WERI-Rb-1 (cell line): ENCODE results near the gene TSPYL2.
A peak's percentile ranks its signal among the peaks of the same experiment; 100 is the strongest.

Source experiments
- DNase-seq: peaks from one replicate; pipeline ENCODE4 v3.0.0-alpha.2; 2020
- H3K27ac ChIP-seq: fragments of 250-450 bp; sonication (Bioruptor Pico); 2 replicates; pipeline ENCODE4 v1.5.1; 2020; ENCODE audit warnings: mild to moderate bottlenecking, moderate library complexity
- H3K27me3 ChIP-seq: fragments of 250-450 bp; sonication (Bioruptor Pico); 2 replicates; pipeline ENCODE4 v1.5.1; 2021; ENCODE audit warnings: mild to moderate bottlenecking, low read depth, moderate library complexity; ENCODE audit not compliant: insufficient read depth, severe bottlenecking
- H3K36me3 ChIP-seq: fragments of 250-450 bp; sonication (Bioruptor Pico); 2 replicates; pipeline ENCODE4 v1.5.1; 2020; ENCODE audit warnings: mild to moderate bottlenecking, moderate library complexity
- H3K4me3 ChIP-seq: 2 replicates; pipeline ENCODE4 v1.5.1; 2011; ENCODE audit warnings: low read depth, mild to moderate bottlenecking, control low read depth, low read length
- H3K9me3 ChIP-seq: fragments of 250-450 bp; sonication (Bioruptor Pico); 2 replicates; pipeline ENCODE4 v1.5.1; 2021; ENCODE audit warnings: mild to moderate bottlenecking, moderate library complexity; ENCODE audit not compliant: severe bottlenecking
- TF ChIP-seq, protein P1 (sequence below): IDR thresholded peaks from 2 replicates; pipeline ENCODE4 v1.5.1; 2011; ENCODE audit warnings: low read depth, mild to moderate bottlenecking, control low read depth, inconsistent platforms, low read length

TSPYL2 gene

DNA sequence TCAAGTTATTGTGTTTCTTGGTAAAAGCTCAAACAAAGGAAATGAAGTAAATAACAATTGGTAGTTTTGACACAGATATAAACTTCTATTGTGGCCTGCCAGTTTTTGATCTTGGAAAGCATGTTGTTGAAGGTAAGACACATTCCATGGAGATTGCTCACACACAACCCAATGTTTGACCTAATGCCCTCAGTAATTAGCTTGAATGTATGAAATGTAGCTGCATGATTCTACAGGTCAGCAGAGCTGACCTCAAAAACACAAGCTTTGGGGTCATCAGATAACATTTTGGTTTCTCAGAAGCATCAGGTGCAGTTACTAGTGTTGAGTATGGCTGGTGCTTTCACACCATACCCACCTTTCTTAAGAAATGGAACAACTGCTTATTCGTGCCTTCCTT is 17.1 kb upstream of the TSPYL2 start:
- TF ChIP-seq, protein P1, sequence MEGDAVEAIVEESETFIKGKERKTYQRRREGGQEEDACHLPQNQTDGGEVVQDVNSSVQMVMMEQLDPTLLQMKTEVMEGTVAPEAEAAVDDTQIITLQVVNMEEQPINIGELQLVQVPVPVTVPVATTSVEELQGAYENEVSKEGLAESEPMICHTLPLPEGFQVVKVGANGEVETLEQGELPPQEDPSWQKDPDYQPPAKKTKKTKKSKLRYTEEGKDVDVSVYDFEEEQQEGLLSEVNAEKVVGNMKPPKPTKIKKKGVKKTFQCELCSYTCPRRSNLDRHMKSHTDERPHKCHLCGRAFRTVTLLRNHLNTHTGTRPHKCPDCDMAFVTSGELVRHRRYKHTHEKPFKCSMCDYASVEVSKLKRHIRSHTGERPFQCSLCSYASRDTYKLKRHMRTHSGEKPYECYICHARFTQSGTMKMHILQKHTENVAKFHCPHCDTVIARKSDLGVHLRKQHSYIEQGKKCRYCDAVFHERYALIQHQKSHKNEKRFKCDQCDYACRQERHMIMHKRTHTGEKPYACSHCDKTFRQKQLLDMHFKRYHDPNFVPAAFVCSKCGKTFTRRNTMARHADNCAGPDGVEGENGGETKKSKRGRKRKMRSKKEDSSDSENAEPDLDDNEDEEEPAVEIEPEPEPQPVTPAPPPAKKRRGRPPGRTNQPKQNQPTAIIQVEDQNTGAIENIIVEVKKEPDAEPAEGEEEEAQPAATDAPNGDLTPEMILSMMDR = no peak
- no peak overlapping the region for H3K4me3 ChIP-seq
- no peaks in the 10 kb centered on the region for H3K9me3 ChIP-seq
- DNase-seq = no peak
- no peak overlapping the region for H3K27ac ChIP-seq
- H3K27me3 ChIP-seq = peaks cover 8% of the 10 kb centered on the region
- no peaks in the 10 kb centered on the region for H3K36me3 ChIP-seq

DNA sequence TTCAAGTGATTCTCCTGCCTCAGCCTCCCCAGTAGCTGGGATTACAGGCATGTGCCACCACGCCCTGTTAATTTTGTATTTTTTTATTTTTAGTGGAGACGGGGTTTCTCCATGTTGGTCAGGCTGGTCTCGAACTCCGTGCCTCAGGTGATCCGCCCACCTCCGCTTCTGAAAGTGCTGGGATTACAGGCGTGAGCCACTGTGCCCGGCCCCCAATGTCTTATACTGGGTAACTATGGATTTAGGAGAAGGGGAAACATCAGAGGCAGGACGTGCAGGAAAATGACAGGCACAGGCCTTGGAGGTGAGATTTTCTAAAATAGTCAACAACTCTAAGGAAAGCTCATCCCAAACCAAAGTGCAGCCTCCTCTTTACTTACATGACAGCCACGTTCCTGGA is 11.1 kb upstream of the TSPYL2 start:
- H3K27me3 ChIP-seq = peaks cover 7% of the 10 kb centered on the region
- TF ChIP-seq, protein P1 = no peak
- H3K27ac ChIP-seq = no peak overlapping the region
- no peaks in the 10 kb centered on the region for H3K9me3 ChIP-seq
- H3K36me3 ChIP-seq = no peaks in the 10 kb centered on the region
- H3K4me3 ChIP-seq = no peak overlapping the region
- DNase-seq = no peak

DNA sequence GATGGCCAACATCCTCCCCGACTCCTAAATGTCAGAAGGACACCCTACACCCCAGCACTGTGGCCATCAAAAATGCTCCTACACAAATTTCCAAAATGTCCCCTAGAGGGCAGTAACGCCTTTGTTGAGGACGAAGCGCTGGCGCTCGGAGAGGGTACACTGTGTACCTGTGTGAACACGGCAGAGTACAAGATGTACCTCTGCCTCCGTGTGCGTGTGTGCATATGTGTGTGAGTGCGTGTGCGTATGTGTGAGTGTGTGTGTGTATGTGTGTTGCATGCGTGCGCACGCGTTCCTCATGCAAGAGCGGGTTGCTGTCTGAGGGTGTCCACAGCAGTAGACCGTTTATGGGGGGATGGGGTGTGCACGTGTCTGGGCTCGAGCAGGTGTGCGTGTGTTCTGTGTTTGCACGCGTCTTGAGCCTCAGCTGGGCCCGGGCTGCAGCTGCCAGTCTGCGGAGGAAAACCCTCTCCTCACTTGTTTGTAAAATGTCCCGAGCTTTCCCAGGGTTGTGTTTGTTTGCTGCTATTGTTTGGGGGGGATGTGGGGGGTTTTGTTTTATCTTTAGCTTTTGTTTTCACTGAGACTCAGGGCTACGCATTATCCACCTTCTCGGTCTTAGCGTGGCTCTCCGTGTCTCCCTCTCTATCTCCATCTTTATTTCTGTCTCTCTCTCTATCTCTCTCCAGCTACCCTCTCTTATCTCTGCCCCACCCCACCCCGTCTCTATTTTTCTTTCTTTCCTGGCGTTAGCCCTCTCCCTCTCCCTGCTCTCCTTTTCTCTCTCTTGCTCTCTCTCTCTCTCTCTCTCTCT is 10.4 kb upstream of the TSPYL2 start:
- DNase-seq = peak; percentile 63
- TF ChIP-seq, protein P1 = peak; percentile 70
- Histone ChIP-seq H3K9me3 (no peaks in the 10 kb centered on the region), H3K27me3 (peaks cover 7% of the 10 kb centered on the region), H3K27ac (peak overlapping the region; percentile 61; the same call in 1 of the 2 replicates), H3K36me3 (no peaks in the 10 kb centered on the region), H3K4me3 (peak overlapping the region; percentile 44)

DNA sequence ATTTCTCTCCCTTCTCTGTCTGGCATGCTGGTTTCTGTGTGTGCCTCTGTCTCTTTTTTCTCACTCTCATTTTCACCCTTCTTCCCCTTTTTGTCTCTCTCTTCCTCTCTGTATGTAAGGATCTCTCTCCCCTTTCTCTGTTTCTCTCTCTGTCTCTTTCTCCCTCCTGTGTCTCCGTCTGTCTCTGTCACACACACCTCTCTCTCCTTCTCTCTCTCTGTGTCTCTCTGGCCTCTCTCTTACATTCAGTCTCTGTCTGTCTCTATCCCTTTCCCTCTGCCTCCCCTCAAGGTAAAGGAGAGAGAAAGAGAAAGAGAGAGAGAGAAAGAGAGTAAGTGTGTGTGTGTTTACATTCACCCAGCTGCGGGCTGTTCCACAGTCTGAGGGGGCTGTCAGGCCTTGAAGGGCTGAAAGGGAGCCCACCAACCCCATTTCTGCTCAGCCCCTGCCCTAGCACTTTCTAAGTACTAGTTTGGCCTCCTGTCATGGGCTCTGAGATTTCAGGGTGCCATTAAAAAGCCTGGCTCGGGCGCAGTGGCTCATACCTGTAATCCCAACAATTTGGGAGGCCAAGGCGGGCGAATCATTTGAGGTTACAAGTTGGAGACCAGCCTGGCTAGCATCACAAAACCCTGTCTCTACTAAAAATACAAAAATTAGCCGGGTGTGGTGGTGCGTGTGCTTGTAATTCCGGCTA is 9.6 kb upstream of the TSPYL2 start:
- Histone ChIP-seq H3K36me3 (no peaks in the 10 kb centered on the region), H3K27me3 (peaks cover 7% of the 10 kb centered on the region), H3K4me3 (peak overlapping the region; percentile 44), H3K27ac (peak overlapping the region; percentile 61), H3K9me3 (no peaks in the 10 kb centered on the region)
- TF ChIP-seq, protein P1 = no peak
- DNase-seq = no peak

DNA sequence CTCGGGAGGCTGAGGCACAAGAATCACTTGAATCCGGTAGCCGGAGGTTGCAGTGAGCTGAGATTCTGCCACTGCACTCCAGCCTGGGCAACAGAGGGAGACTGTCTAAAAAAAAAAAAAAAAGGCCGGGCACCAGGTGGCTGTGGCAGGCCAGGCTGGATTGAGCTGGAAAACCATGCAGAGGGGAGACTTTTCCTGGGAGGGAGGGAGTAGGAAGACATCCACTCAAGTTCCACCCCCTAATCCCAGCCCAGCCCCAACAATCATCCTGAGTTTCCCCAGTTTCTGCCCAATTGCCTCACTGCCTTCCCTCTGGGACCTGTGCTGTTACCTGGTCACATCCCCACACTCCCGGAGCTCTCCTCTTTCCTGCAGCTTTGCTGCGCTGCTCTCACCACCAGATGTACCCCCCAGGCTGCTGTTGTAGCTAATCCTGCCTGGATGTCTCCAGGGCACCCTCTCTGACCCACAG is 9.0 kb upstream of the TSPYL2 start:
- peak; percentile 75 for DNase-seq
- Histone ChIP-seq H3K4me3 (no peak overlapping the region), H3K9me3 (no peaks in the 10 kb centered on the region), H3K36me3 (no peaks in the 10 kb centered on the region), H3K27me3 (peaks cover 7% of the 10 kb centered on the region), H3K27ac (peak overlapping the region; percentile 61)
- TF ChIP-seq, protein P1 = no peak
